Mesenchymal stem cell (in vitro differentiated cells and primary cell): ENCODE measurements around the gene FOXK2.

ENCODE experiments used
- DNase-seq: peaks from one replicate; pipeline ENCODE4 v3.0.0-alpha.2; 2013
- H2AFZ ChIP-seq: one replicate; pipeline ENCODE4 v1.6.1; 2013; ENCODE audit warnings: low read depth, mild to moderate bottlenecking, control low read depth, inconsistent platforms, low read length, moderate library complexity
- H2AK5ac ChIP-seq: 2 replicates; pipeline ENCODE4 v1.6.1; 2013; ENCODE audit warnings: low read length, moderate library complexity, mild to moderate bottlenecking, inconsistent platforms; ENCODE audit not compliant: severe bottlenecking
- H2BK120ac ChIP-seq: one replicate; pipeline ENCODE4 v1.6.1; 2013; ENCODE audit warnings: low read depth, mild to moderate bottlenecking, inconsistent platforms, low read length, moderate library complexity
- H2BK12ac ChIP-seq, 2 experiments: one replicate each; pipeline ENCODE4 v1.6.1; 2013; ENCODE audit warnings: inconsistent platforms in 2 of 2, low read length in 2 of 2, mild to moderate bottlenecking in 2 of 2, moderate library complexity in 2 of 2, control low read depth in 1 of 2
- H2BK15ac ChIP-seq: one replicate; pipeline ENCODE4 v1.6.1; 2013; ENCODE audit warnings: mild to moderate bottlenecking, low read depth, inconsistent platforms; ENCODE audit not compliant: poor library complexity, severe bottlenecking
- H2BK5ac ChIP-seq: 2 replicates; pipeline ENCODE4 v1.6.1; 2013; ENCODE audit warnings: low read depth, mild to moderate bottlenecking, low read length, control low read depth, inconsistent platforms; ENCODE audit not compliant: poor library complexity, severe bottlenecking
- H3K14ac ChIP-seq, 2 experiments: one replicate each; pipeline ENCODE4 v1.6.1; 2013; ENCODE audit warnings: inconsistent platforms in 2 of 2, low read length in 2 of 2, control low read depth in 1 of 2, mild to moderate bottlenecking in 1 of 2, moderate library complexity in 1 of 2
- H3K18ac ChIP-seq, 2 experiments: one replicate each; pipeline ENCODE4 v1.6.1; 2013; ENCODE audit warnings: inconsistent platforms in 2 of 2, low read length in 2 of 2, control low read depth in 1 of 2, low read depth in 1 of 2, mild to moderate bottlenecking in 1 of 2
- H3K23ac ChIP-seq, 2 experiments: one replicate each; pipeline ENCODE4 v1.6.1; 2013; ENCODE audit warnings: inconsistent platforms in 2 of 2, low read length in 2 of 2, mild to moderate bottlenecking in 2 of 2, moderate library complexity in 2 of 2, control low read depth in 1 of 2
- H3K27ac ChIP-seq: 2 replicates; pipeline ENCODE4 v1.5.1; 2013; ENCODE audit warnings: mild to moderate bottlenecking, moderate library complexity, low read length, control low read depth, inconsistent platforms; ENCODE audit not compliant: poor library complexity, severe bottlenecking
- H3K27me3 ChIP-seq, 2 experiments: 2 replicates each; pipeline versions ENCODE4 v1.6.1 to v1.7.0; 2013; ENCODE audit warnings: low read length in 2 of 2, mild to moderate bottlenecking in 2 of 2, moderate library complexity in 2 of 2, control low read depth in 1 of 2, inconsistent platforms in 1 of 2; ENCODE audit not compliant: control insufficient read depth in 1 of 2, insufficient read depth in 1 of 2
- H3K36me3 ChIP-seq, 2 experiments: 2 replicates each; pipeline versions ENCODE4 v1.6.1 to v1.7.0; 2013; ENCODE audit warnings: low read length in 2 of 2, control low read depth in 1 of 2, inconsistent platforms in 1 of 2, low read depth in 1 of 2, mild to moderate bottlenecking in 1 of 2; ENCODE audit not compliant: insufficient read depth in 2 of 2, control insufficient read depth in 1 of 2
- H3K4ac ChIP-seq, 2 experiments: one replicate each; pipeline ENCODE4 v1.6.1; 2013; ENCODE audit warnings: inconsistent platforms in 2 of 2, low read length in 2 of 2, mild to moderate bottlenecking in 2 of 2, moderate library complexity in 2 of 2, control low read depth in 1 of 2, low read depth in 1 of 2
- H3K4me1 ChIP-seq: 2 replicates; pipeline ENCODE4 v1.6.1; 2013; ENCODE audit warnings: low read depth, low read length, control low read depth; ENCODE audit not compliant: control insufficient read depth, insufficient read depth
- H3K4me2 ChIP-seq: 2 replicates; pipeline ENCODE4 v1.6.1; 2013; ENCODE audit warnings: low read length, mild to moderate bottlenecking, inconsistent platforms; ENCODE audit not compliant: poor library complexity, severe bottlenecking
- H3K4me3 ChIP-seq, 2 experiments: 2 replicates each; pipeline versions ENCODE4 v1.5.1 to v1.7.0; 2013; ENCODE audit warnings: low read length in 2 of 2, mild to moderate bottlenecking in 2 of 2, control low read depth in 1 of 2, low read depth in 1 of 2; ENCODE audit not compliant: insufficient read depth in 1 of 2
- H3K79me1 ChIP-seq: replicated peaks from 2 replicates; pipeline ENCODE4 v1.6.1; 2013; ENCODE audit warnings: mild to moderate bottlenecking, control low read depth, low read length, inconsistent platforms; ENCODE audit not compliant: poor library complexity, severe bottlenecking
- H3K9ac ChIP-seq: 2 replicates; pipeline ENCODE4 v1.7.0; 2013; ENCODE audit warnings: mild to moderate bottlenecking, low read length, moderate library complexity
- H3K9me3 ChIP-seq: 2 replicates; pipeline ENCODE4 v1.7.0; 2013; ENCODE audit warnings: mild to moderate bottlenecking, low read length; ENCODE audit not compliant: control insufficient read depth
- H4K8ac ChIP-seq: one replicate; pipeline ENCODE4 v1.6.1; 2013; ENCODE audit warnings: inconsistent platforms, mild to moderate bottlenecking, low read length, moderate library complexity
- H4K91ac ChIP-seq: one replicate; pipeline ENCODE4 v1.6.1; 2013; ENCODE audit warnings: mild to moderate bottlenecking, low read length, inconsistent platforms
- WGBS: methylation state at CpG from one replicate; pipeline ENCODE4 v1.1.7; 2013; ENCODE audit warnings: mixed read lengths; 5-methylcytosine and 5-hydroxymethylcytosine counted together

The FOXK2 gene

GRCh38 chr17:82593590-82594087 is 74.1 kb downstream of the FOXK2 start:
- peak overlapping the region; percentile 55 to 88 for H3K4me3 ChIP-seq
- H2AK5ac ChIP-seq = peak overlapping the region; percentile 40
- no peaks in the 10 kb centered on the region for H3K9me3 ChIP-seq
- no peak for DNase-seq
- peaks cover 39 to 59% of the 10 kb centered on the region in 2 experiments for H3K36me3 ChIP-seq
- H3K4ac ChIP-seq = peak overlapping the region; percentile 80 to 99
- H2BK120ac ChIP-seq = peak overlapping the region; percentile 56
- H3K27me3 ChIP-seq = no peaks in the 10 kb centered on the region
- H3K27ac ChIP-seq = peak overlapping the region; percentile 59
- no peak overlapping the region for H2BK15ac ChIP-seq
- no peak overlapping the region for H2BK5ac ChIP-seq
- peak overlapping the region; percentile 99 for H4K91ac ChIP-seq
- peak overlapping the region in 1 of 2 experiments; percentile 28 for H3K23ac ChIP-seq
- peak overlapping the region; percentile 74 to 95 for H3K18ac ChIP-seq
- H3K4me1 ChIP-seq = peaks cover 26% of the 10 kb centered on the region
- H3K79me1 ChIP-seq = peaks cover 34% of the 10 kb centered on the region
- H4K8ac ChIP-seq = peak overlapping the region; percentile 93
- peak overlapping the region; percentile 68 for H3K4me2 ChIP-seq
- H2AFZ ChIP-seq = no peak overlapping the region
- peak overlapping the region; percentile 69 to 79 for H2BK12ac ChIP-seq
- H3K14ac ChIP-seq = peak overlapping the region in 1 of 2 experiments; percentile 84
- 84% methylated on average over 29 of the region's 29 CpGs for WGBS
- H3K9ac ChIP-seq = peak overlapping the region; percentile 91

GRCh38 chr17:82594571-82594970 is 75.0 kb downstream of the FOXK2 start:
- Histone ChIP-seq H3K23ac (no peak overlapping the region), H4K8ac (no peak overlapping the region), H3K79me1 (peaks cover 40% of the 10 kb centered on the region), H2BK15ac (no peak overlapping the region), H2AFZ (no peak overlapping the region), H2BK5ac (no peak overlapping the region), H2AK5ac (no peak overlapping the region), H3K27me3 (no peaks in the 10 kb centered on the region), H3K27ac (no peak overlapping the region), H3K36me3 (peaks cover 45 to 68% of the 10 kb centered on the region in 2 experiments), H3K4me1 (peaks cover 30% of the 10 kb centered on the region), H3K9ac (no peak overlapping the region), H3K18ac (no peak overlapping the region), H4K91ac (no peak overlapping the region), H3K4me2 (no peak overlapping the region), H2BK12ac (no peak overlapping the region), H3K14ac (no peak overlapping the region), H3K4ac (no peak overlapping the region), H2BK120ac (no peak overlapping the region), H3K4me3 (no peak overlapping the region), H3K9me3 (no peaks in the 10 kb centered on the region)
- DNase-seq = no peak
- 97% methylated on average over 11 of the region's 11 CpGs for WGBS

- H3K9ac ChIP-seq = no peak overlapping the region
- H3K4me1 ChIP-seq = peaks cover 33% of the 10 kb centered on the region
- 95% methylated on average over 21 of the region's 21 CpGs for WGBS
- no peak overlapping the region for H2BK5ac ChIP-seq
- no peak overlapping the region for H2BK15ac ChIP-seq
- no peak overlapping the region for H3K4ac ChIP-seq
- no peak overlapping the region for H4K91ac ChIP-seq
- no peak overlapping the region for H2BK12ac ChIP-seq
- H3K23ac ChIP-seq = no peak overlapping the region
- no peak overlapping the region for H2BK120ac ChIP-seq
- no peaks in the 10 kb centered on the region for H3K9me3 ChIP-seq
- peaks cover 51% of the 10 kb centered on the region for H3K79me1 ChIP-seq
- H3K4me3 ChIP-seq = no peak overlapping the region
- peaks cover 57 to 77% of the 10 kb centered on the region in 2 experiments for H3K36me3 ChIP-seq
- no peak overlapping the region for H4K8ac ChIP-seq
- no peak overlapping the region for H3K14ac ChIP-seq
- DNase-seq = no peak
- no peak overlapping the region for H3K27ac ChIP-seq
- no peak overlapping the region for H3K18ac ChIP-seq
- H3K27me3 ChIP-seq = no peaks in the 10 kb centered on the region
- H2AFZ ChIP-seq = no peak overlapping the region
- H3K4me2 ChIP-seq = no peak overlapping the region
- no peak overlapping the region for H2AK5ac ChIP-seq
Measured at GRCh38 chr17:82595893-82596292, 76.4 kb downstream of the FOXK2 start.

GRCh38 chr17:82596296-82596695 is 76.8 kb downstream of the FOXK2 start:
- H3K18ac ChIP-seq = no peak overlapping the region
- no peaks in the 10 kb centered on the region for H3K9me3 ChIP-seq
- DNase-seq = no peak
- no peak overlapping the region for H3K9ac ChIP-seq
- H3K23ac ChIP-seq = no peak overlapping the region
- peak overlapping the region; percentile 20 for H4K91ac ChIP-seq
- 94% methylated on average over 16 of the region's 16 CpGs for WGBS
- no peak overlapping the region for H2AFZ ChIP-seq
- H3K4ac ChIP-seq = no peak overlapping the region
- H4K8ac ChIP-seq = no peak overlapping the region
- no peak overlapping the region for H2BK12ac ChIP-seq
- peaks cover 61 to 77% of the 10 kb centered on the region in 2 experiments for H3K36me3 ChIP-seq
- no peak overlapping the region for H2BK15ac ChIP-seq
- H2AK5ac ChIP-seq = no peak overlapping the region
- no peak overlapping the region for H3K4me3 ChIP-seq
- H2BK120ac ChIP-seq = no peak overlapping the region
- no peak overlapping the region for H3K27ac ChIP-seq
- H3K4me1 ChIP-seq = peaks cover 32% of the 10 kb centered on the region
- H3K79me1 ChIP-seq = peaks cover 55% of the 10 kb centered on the region
- H2BK5ac ChIP-seq = no peak overlapping the region
- no peaks in the 10 kb centered on the region for H3K27me3 ChIP-seq
- H3K4me2 ChIP-seq = no peak overlapping the region
- no peak overlapping the region for H3K14ac ChIP-seq
